GM18498 (cell line): Measurements from ENCODE around the gene ATAD2B.
A peak's percentile ranks its signal among the peaks of the same experiment; 100 is the strongest.
"Not testable (repeated sequence)": the region's sequence is repeated elsewhere in the genome, so short reads cannot be mapped to it uniquely, and the experiment has no call there.

Experiments
- ATAC-seq: cut with Tn5 transposase; IDR thresholded peaks from one replicate; pipeline ENCODE4 v1.9.1; 2021; ENCODE audit warnings: mild to moderate bottlenecking, moderate library complexity; ENCODE audit not compliant: unreplicated experiment

ATAD2B gene

GRCh38 chr2:23801396-23801795 lies 125.5 kb downstream of the ATAD2B start:
- ATAC-seq = no peak

GRCh38 chr2:23794234-23794633 lies 132.7 kb downstream of the ATAD2B start:
- ATAC-seq = no peak

GRCh38 chr2:23793476-23793875 lies 133.4 kb downstream of the ATAD2B start:
- no peak for ATAC-seq

- ATAC-seq = no peak
Observed at GRCh38 chr2:23791030-23791429, 135.9 kb downstream of the ATAD2B start.

- ATAC-seq = no peak
Observed at GRCh38 chr2:23789012-23789411, 137.9 kb downstream of the ATAD2B start.

GRCh38 chr2:23788100-23788499 lies 138.8 kb downstream of the ATAD2B start:
- ATAC-seq = peak; percentile 86

- ATAC-seq = no peak
Observed at GRCh38 chr2:23784971-23785370, 142.0 kb downstream of the ATAD2B start.

GRCh38 chr2:23782646-23783045 lies 144.3 kb downstream of the ATAD2B start:
- no peak for ATAC-seq

- no peak for ATAC-seq
Observed at GRCh38 chr2:23782126-23782525, 144.8 kb downstream of the ATAD2B start.

GRCh38 chr2:23780465-23780864 lies 146.5 kb downstream of the ATAD2B start:
- ATAC-seq = not testable (repeated sequence)

GRCh38 chr2:23777826-23778225 lies 149.1 kb downstream of the ATAD2B start:
- no peak for ATAC-seq

- no peak for ATAC-seq
Observed at GRCh38 chr2:23776021-23776420, 150.9 kb downstream of the ATAD2B start.

GRCh38 chr2:23772684-23773083 lies 154.2 kb downstream of the ATAD2B start:
- no peak for ATAC-seq

GRCh38 chr2:23772056-23772455 lies 154.9 kb downstream of the ATAD2B start:
- no peak for ATAC-seq

GRCh38 chr2:23769364-23769763 lies 157.6 kb downstream of the ATAD2B start:
- no peak for ATAC-seq

- no peak for ATAC-seq
Observed at GRCh38 chr2:23767876-23768621, 158.9 kb downstream of the ATAD2B start.

- no peak for ATAC-seq
Observed at GRCh38 chr2:23762141-23762540, 164.8 kb downstream of the ATAD2B start.

GRCh38 chr2:23761638-23762037 lies 165.3 kb downstream of the ATAD2B start:
- no peak for ATAC-seq

GRCh38 chr2:23760736-23761135 lies 166.2 kb downstream of the ATAD2B start:
- no peak for ATAC-seq

- no peak for ATAC-seq
Observed at GRCh38 chr2:23757686-23758433, 169.1 kb downstream of the ATAD2B start.

GRCh38 chr2:23756593-23757292 lies 170.2 kb downstream of the ATAD2B start:
- no peak for ATAC-seq

GRCh38 chr2:23754970-23755369 lies 172.0 kb downstream of the ATAD2B start:
- no peak for ATAC-seq
